ENCODE results near the gene TNFAIP6. TPM values are rescaled to one million over a fixed set of nuclear protein-coding genes. Genes with fewer than 3 reads are reported as not detected.
"Not testable (repeated sequence)": the region's sequence is repeated elsewhere in the genome, so short reads cannot be mapped to it uniquely, and the experiment has no call there.

Gene TNFAIP6
- total RNA-seq, 4 donors from 2014 or later, result 0.88 to 2.4 (median 1.9) TPM; not detected in 1

DNA sequence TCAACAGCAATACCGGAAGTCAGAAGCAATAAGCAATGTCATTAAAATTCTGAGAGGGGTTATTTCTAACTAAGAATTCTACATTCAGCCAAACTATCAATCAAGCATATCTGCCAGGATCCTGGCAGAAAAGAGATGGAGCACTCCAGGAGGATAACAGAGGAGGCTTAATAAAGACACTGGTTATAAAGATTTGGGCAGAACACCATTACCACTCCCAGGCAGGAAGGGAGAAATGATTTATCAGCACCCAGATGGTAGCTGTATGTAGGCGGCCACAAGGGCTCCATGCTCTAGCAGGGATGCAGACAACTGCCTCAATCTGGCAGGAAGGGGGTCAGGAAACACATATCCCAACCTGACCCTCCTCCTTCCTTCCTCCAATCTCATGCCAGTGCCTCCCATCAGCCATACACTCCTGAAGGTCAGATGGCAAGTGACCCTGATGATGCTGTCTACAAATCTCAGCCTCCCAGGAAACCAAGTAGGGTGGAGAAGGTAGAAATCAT lies 20.5 kb upstream of the TNFAIP6 start:
- DNase-seq, result no peak
- H3K36me3 ChIP-seq, result no peaks in the 10 kb centered on the region
- peaks cover 0 to 3% of the 10 kb centered on the region in 2 donors for H3K4me1 ChIP-seq
- no peak overlapping the region for H3K27ac ChIP-seq
- H3K9me3 ChIP-seq, result no peaks in the 10 kb centered on the region
- in situ Hi-C loops (cut with MboI; ENCODE audit: low sequenced_read_pairs in 4 of 4), result no loop called here
- no peaks in the 10 kb centered on the region for H3K27me3 ChIP-seq
- intact Hi-C loops (cut with DNase I; ENCODE audit: low total_unique reads), result no loop called here
- TF ChIP-seq CTCF (IDR thresholded peaks at IDR 0.05 in 4 of 5, conservative IDR thresholded peaks at IDR 0.05 in 1 of 5) (no peak), POLR2A (IDR thresholded peaks at IDR 0.05) (no peak)
- ATAC-seq, result no peak
- H3K4me3 ChIP-seq, result no peak overlapping the region

DNA sequence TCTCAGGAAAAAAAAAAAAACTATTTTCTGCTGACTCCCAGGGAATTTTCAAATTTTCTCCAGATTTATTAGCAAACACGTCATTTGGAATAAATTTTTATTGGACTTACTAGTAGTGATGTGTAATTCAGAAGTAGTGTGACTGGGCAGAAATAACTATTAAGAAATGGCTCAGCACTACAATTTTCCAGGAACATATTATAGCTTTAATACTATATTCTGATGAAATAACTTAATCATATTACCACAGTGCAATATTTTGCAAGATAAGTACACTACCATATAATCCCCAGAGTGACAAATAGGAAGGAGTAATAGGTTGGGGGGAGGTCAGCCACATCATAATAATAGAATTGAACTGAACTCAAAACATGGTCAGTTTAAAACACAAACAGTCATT lies 19.7 kb upstream of the TNFAIP6 start:
- ATAC-seq (no peak), DNase-seq (no peak)
- Histone ChIP-seq H3K4me1 (peaks cover 0 to 3% of the 10 kb centered on the region in 2 donors), H3K9me3 (no peaks in the 10 kb centered on the region), H3K36me3 (no peaks in the 10 kb centered on the region), H3K4me3 (no peak overlapping the region), H3K27ac (no peak overlapping the region), H3K27me3 (no peaks in the 10 kb centered on the region)
- intact Hi-C loops (cut with DNase I; ENCODE audit: low total_unique reads) (no loop called here), in situ Hi-C loops (cut with MboI; ENCODE audit: low sequenced_read_pairs in 4 of 4) (no loop called here)
- no peak for TF ChIP-seq CTCF (IDR thresholded peaks at IDR 0.05 in 4 of 5, conservative IDR thresholded peaks at IDR 0.05 in 1 of 5)
- no peak for TF ChIP-seq POLR2A (IDR thresholded peaks at IDR 0.05)

GRCh38 chr2:151338115-151338514 lies 19.3 kb upstream of the TNFAIP6 start:
- TF ChIP-seq POLR2A (IDR thresholded peaks at IDR 0.05) (no peak), CTCF (IDR thresholded peaks at IDR 0.05 in 4 of 5, conservative IDR thresholded peaks at IDR 0.05 in 1 of 5) (no peak)
- no peaks in the 10 kb centered on the region for H3K27me3 ChIP-seq
- DNase-seq (no peak), ATAC-seq (no peak)
- in situ Hi-C loops (cut with MboI; ENCODE audit: low sequenced_read_pairs in 4 of 4) (no loop called here), intact Hi-C loops (cut with DNase I; ENCODE audit: low total_unique reads) (no loop called here)
- H3K9me3 ChIP-seq, result no peaks in the 10 kb centered on the region
- peaks cover 0 to 3% of the 10 kb centered on the region in 2 donors for H3K4me1 ChIP-seq
- H3K4me3 ChIP-seq, result no peak overlapping the region
- H3K27ac ChIP-seq, result no peak overlapping the region
- H3K36me3 ChIP-seq, result no peaks in the 10 kb centered on the region

GRCh38 chr2:151343073-151343472 lies 14.3 kb upstream of the TNFAIP6 start:
- intact Hi-C loops (cut with DNase I; ENCODE audit: low total_unique reads) (no loop called here), in situ Hi-C loops (cut with MboI; ENCODE audit: low sequenced_read_pairs in 4 of 4) (no loop called here)
- H3K27me3 ChIP-seq, result no peaks in the 10 kb centered on the region
- H3K27ac ChIP-seq, result no peak overlapping the region
- DNase-seq (no peak), ATAC-seq (no peak)
- TF ChIP-seq POLR2A (IDR thresholded peaks at IDR 0.05) (no peak), CTCF (IDR thresholded peaks at IDR 0.05 in 4 of 5, conservative IDR thresholded peaks at IDR 0.05 in 1 of 5) (no peak)
- H3K4me3 ChIP-seq, result no peak overlapping the region
- H3K4me1 ChIP-seq, result peaks cover 0 to 3% of the 10 kb centered on the region in 2 donors
- no peaks in the 10 kb centered on the region for H3K9me3 ChIP-seq
- H3K36me3 ChIP-seq, result no peaks in the 10 kb centered on the region

GRCh38 chr2:151344191-151344590 lies 13.2 kb upstream of the TNFAIP6 start:
- H3K27ac ChIP-seq; H3K4me1 ChIP-seq; intact Hi-C loops (cut with DNase I; ENCODE audit: low total_unique reads); DNase-seq; ATAC-seq; H3K9me3 ChIP-seq; H3K27me3 ChIP-seq; H3K36me3 ChIP-seq; in situ Hi-C loops (cut with MboI; ENCODE audit: low sequenced_read_pairs in 4 of 4); H3K4me3 ChIP-seq: not testable (repeated sequence)
